Measurements from ENCODE around the gene GCNA. TPM values are rescaled to one million over a fixed set of nuclear protein-coding genes. Genes with fewer than 3 reads are reported as not detected.
"Not testable (repeated sequence)": the region's sequence is repeated elsewhere in the genome, so short reads cannot be mapped to it uniquely, and the experiment has no call there.

GCNA gene
- total and polyA plus RNA-seq, 2 experiments from 2014 or later, result 0.38 to 5.2 TPM

- TF ChIP-seq CTCF (IDR thresholded peaks at IDR 0.05; ENCODE audit: low read depth, low read length), result no peak
- Histone ChIP-seq H3K4me1 (ENCODE audit: low read depth) (no peaks in the 10 kb centered on the region), H3K27me3 (no peaks in the 10 kb centered on the region), H3K36me3 (no peaks in the 10 kb centered on the region), H3K27ac (no peak overlapping the region), H3K9me3 (ENCODE audit: low read depth) (no peaks in the 10 kb centered on the region), H3K4me3 (no peak overlapping the region)
- DNase-seq (ENCODE audit: low read depth in 1 of 2, low spot score in 1 of 2), result no peak
These were observed 82.6 kb downstream of the GCNA start for GRCh38 chrX:71660562-71661416.

GRCh38 chrX:71661919-71662318, 83.7 kb downstream of the GCNA start:
- no peaks in the 10 kb centered on the region for H3K27me3 ChIP-seq
- no peak overlapping the region for H3K4me3 ChIP-seq
- H3K4me1 ChIP-seq (ENCODE audit: low read depth), result no peaks in the 10 kb centered on the region
- no peak for TF ChIP-seq CTCF (IDR thresholded peaks at IDR 0.05; ENCODE audit: low read depth, low read length)
- no peak overlapping the region for H3K27ac ChIP-seq
- no peak for DNase-seq (ENCODE audit: low read depth in 1 of 2, low spot score in 1 of 2)
- no peaks in the 10 kb centered on the region for H3K9me3 ChIP-seq (ENCODE audit: low read depth)
- H3K36me3 ChIP-seq, result no peaks in the 10 kb centered on the region

GRCh38 chrX:71662654-71663053, 84.4 kb downstream of the GCNA start:
- not testable (repeated sequence) for H3K36me3 ChIP-seq; H3K9me3 ChIP-seq (ENCODE audit: low read depth); DNase-seq (ENCODE audit: low read depth in 1 of 2, low spot score in 1 of 2); H3K27me3 ChIP-seq; H3K27ac ChIP-seq; H3K4me3 ChIP-seq; H3K4me1 ChIP-seq (ENCODE audit: low read depth)

Other genes with a start within 250 kb of the GCNA start
- gene TAF1, start 212.1 kb upstream of the GCNA start, total RNA-seq, result 16.1 and 43.1 TPM in 2 replicates
- 3.8 and 7.8 TPM in 2 replicates for gene TAF1, start 212.1 kb upstream of the GCNA start, polyA plus RNA-seq
- 63.9 and 159 TPM in 2 replicates for gene OGT, start 45.3 kb upstream of the GCNA start, total RNA-seq
- gene OGT, start 45.3 kb upstream of the GCNA start, polyA plus RNA-seq, result 37.3 and 57.0 TPM in 2 replicates
- not detected in 2 replicates for gene CXCR3, start 40.1 kb downstream of the GCNA start, total RNA-seq
- gene CXCR3, start 40.1 kb downstream of the GCNA start, polyA plus RNA-seq, result not detected in 2 replicates
- gene CXorf49, start 139.8 kb downstream of the GCNA start, total RNA-seq, result not detected in 2 replicates
- not detected in 2 replicates for gene CXorf49, start 139.8 kb downstream of the GCNA start, polyA plus RNA-seq
- gene CXorf49B, start 184.9 kb downstream of the GCNA start, total RNA-seq, result not detected in 2 replicates
- not detected in 2 replicates for gene CXorf49B, start 184.9 kb downstream of the GCNA start, polyA plus RNA-seq